NCI-H82 treated with DMSO at 0.1 percent for 48 hours (cell line): ENCODE results near the gene KRT5.

Experiments
- DNase-seq: peaks from one replicate; lab custom pipeline; 2025; ENCODE audit not compliant: unreplicated experiment; lab: John Stamatoyannopoulos, UW

Gene KRT5

GRCh38 chr12:52539083-52539820, 19.1 kb upstream of the KRT5 start:
- DNase-seq = no peak

- no peak for DNase-seq
These were observed 16.9 kb upstream of the KRT5 start for GRCh38 chr12:52537101-52537500.

- DNase-seq = no peak
These were observed 15.4 kb upstream of the KRT5 start for GRCh38 chr12:52535574-52535973.

- DNase-seq = no peak
These were observed 14.3 kb upstream of the KRT5 start for GRCh38 chr12:52534482-52534881.

- no peak for DNase-seq
These were observed 13.7 kb upstream of the KRT5 start for GRCh38 chr12:52533686-52534470.

GRCh38 chr12:52532636-52533035, 12.4 kb upstream of the KRT5 start:
- no peak for DNase-seq

- DNase-seq = no peak
These were observed 11.5 kb upstream of the KRT5 start for GRCh38 chr12:52531566-52532300.

- DNase-seq = no peak
These were observed 10.7 kb upstream of the KRT5 start for GRCh38 chr12:52530905-52531304.

- DNase-seq = no peak
These were observed 10.2 kb upstream of the KRT5 start for GRCh38 chr12:52530366-52530765.

GRCh38 chr12:52529846-52530245, 9.7 kb upstream of the KRT5 start:
- DNase-seq = no peak

- DNase-seq = no peak
These were observed 9.2 kb upstream of the KRT5 start for GRCh38 chr12:52529417-52529816.

- no peak for DNase-seq
These were observed 8.5 kb upstream of the KRT5 start for GRCh38 chr12:52528641-52529143.

- DNase-seq = no peak
These were observed 7.1 kb upstream of the KRT5 start for GRCh38 chr12:52527121-52527800.

GRCh38 chr12:52526511-52526951, 6.3 kb upstream of the KRT5 start:
- DNase-seq = no peak

- no peak for DNase-seq
These were observed 5.7 kb upstream of the KRT5 start for GRCh38 chr12:52525661-52526499.

GRCh38 chr12:52524898-52525591, 4.9 kb upstream of the KRT5 start:
- DNase-seq = no peak

- no peak for DNase-seq
These were observed 4.2 kb upstream of the KRT5 start for GRCh38 chr12:52524241-52524897.

GRCh38 chr12:52523824-52524223, 3.6 kb upstream of the KRT5 start:
- DNase-seq = no peak
